Gastroesophageal sphincter (tissue), 3 donors: ENCODE data around the gene COL4A2.

ENCODE experiments used
- POLR2A ChIP-seq, 2 donors: fragments of 450-650 bp; IDR thresholded peaks; one replicate each; pipeline ENCODE4 v1.6.1; 2017; ENCODE audit warnings: antibody characterized with exemption in 2 of 2, mild to moderate bottlenecking in 2 of 2, moderate library complexity in 1 of 2
- POLR2AphosphoS5 ChIP-seq: sonication (generic); formaldehyde crosslinking; IDR thresholded peaks from one replicate; pipeline ENCODE4 v1.6.1; 2017; ENCODE audit warnings: antibody characterized with exemption
- TF ChIP-seq, protein P1 (sequence below), 4 experiments: fragments of 200-600 bp in 2 of 4; fragments of 450-650 bp in 2 of 4; sonication (generic) in 1 of 4; IDR thresholded peaks; one replicate each; pipeline ENCODE4 v1.5.1; 2017 to 2019; ENCODE audit warnings: antibody characterized with exemption in 4 of 4, mild to moderate bottlenecking in 2 of 4, moderate library complexity in 2 of 4

DNA sequence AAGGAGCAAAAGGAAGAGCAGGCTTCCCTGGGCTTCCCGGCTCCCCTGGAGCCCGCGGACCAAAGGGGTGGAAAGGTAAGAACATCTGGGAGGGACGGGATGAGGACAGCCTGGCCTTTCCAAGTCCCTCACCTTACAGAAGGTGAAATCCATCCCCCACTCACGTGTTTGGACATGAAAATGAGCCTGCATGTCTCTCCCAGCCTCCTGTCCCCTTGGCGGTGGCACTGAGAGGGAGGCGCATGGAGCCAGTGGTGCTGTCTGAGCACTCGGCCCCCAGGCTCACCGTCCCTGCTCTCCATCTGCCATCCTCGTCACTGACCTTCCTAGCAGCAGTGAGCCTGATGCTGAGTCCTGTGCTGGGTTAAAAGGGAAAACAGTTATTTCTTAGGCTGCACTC lies 150.3 kb downstream of the COL4A2 start:
- TF ChIP-seq, protein P1, sequence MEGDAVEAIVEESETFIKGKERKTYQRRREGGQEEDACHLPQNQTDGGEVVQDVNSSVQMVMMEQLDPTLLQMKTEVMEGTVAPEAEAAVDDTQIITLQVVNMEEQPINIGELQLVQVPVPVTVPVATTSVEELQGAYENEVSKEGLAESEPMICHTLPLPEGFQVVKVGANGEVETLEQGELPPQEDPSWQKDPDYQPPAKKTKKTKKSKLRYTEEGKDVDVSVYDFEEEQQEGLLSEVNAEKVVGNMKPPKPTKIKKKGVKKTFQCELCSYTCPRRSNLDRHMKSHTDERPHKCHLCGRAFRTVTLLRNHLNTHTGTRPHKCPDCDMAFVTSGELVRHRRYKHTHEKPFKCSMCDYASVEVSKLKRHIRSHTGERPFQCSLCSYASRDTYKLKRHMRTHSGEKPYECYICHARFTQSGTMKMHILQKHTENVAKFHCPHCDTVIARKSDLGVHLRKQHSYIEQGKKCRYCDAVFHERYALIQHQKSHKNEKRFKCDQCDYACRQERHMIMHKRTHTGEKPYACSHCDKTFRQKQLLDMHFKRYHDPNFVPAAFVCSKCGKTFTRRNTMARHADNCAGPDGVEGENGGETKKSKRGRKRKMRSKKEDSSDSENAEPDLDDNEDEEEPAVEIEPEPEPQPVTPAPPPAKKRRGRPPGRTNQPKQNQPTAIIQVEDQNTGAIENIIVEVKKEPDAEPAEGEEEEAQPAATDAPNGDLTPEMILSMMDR (IDR thresholded peaks at IDR 0.05): no peak
- TF ChIP-seq POLR2A (IDR thresholded peaks at IDR 0.05): no peak
- TF ChIP-seq POLR2AphosphoS5: no peak
